SK-N-SH treated with all-trans-retinoic acid at 6 μM for 48 hours (cell line): ENCODE results near the gene RAB14.

Source experiments
- ATAC-seq: fragments of 200-7000 bp; cut with Tn5 transposase; 3 replicates; pipeline ENCODE4 v1.9.1; 2020; ENCODE audit warnings: mild to moderate bottlenecking, moderate library complexity
- ARNTL ChIP-seq: fragments of 450-650 bp; formaldehyde crosslinking; IDR thresholded peaks from 2 replicates; pipeline ENCODE4 v1.5.0; 2020; ENCODE audit warnings: low read depth, mild to moderate bottlenecking, moderate library complexity, borderline replicate concordance
- BACH2 ChIP-seq: fragments of 250-450 bp; sonication (Bioruptor Pico); IDR thresholded peaks from 2 replicates; pipeline ENCODE4 v1.9.0; 2021; ENCODE audit warnings: mild to moderate bottlenecking, borderline replicate concordance
- CREB5 ChIP-seq: fragments of 250-450 bp; sonication (Bioruptor Pico); IDR thresholded peaks from 2 replicates; pipeline ENCODE4 v1.5.1; 2020; ENCODE audit warnings: low read depth, mild to moderate bottlenecking, moderate library complexity
- CSDC2 ChIP-seq: fragments of 250-450 bp; sonication (Bioruptor Pico); IDR thresholded peaks from 2 replicates; pipeline ENCODE4 v1.5.0; 2020; ENCODE audit warnings: mild to moderate bottlenecking, moderate library complexity
- ESRRG ChIP-seq: fragments of 250-450 bp; sonication (Bioruptor Pico); IDR thresholded peaks from 2 replicates; pipeline ENCODE4 v1.6.1; 2021; ENCODE audit warnings: mild to moderate bottlenecking
- GLIS3 ChIP-seq: fragments of 250-450 bp; sonication (Bioruptor Pico); IDR thresholded peaks from 2 replicates; pipeline ENCODE4 v1.5.0; 2020; ENCODE audit warnings: mild to moderate bottlenecking, moderate library complexity
- ISL1 ChIP-seq: fragments of 250-450 bp; sonication (Bioruptor Pico); IDR thresholded peaks from 2 replicates; pipeline ENCODE4 v2.1.2; 2022; ENCODE audit warnings: mild to moderate bottlenecking, moderate library complexity
- OSR1 ChIP-seq: fragments of 250-450 bp; sonication (Bioruptor Pico); IDR thresholded peaks from 2 replicates; pipeline ENCODE4 v1.8.0; 2022; ENCODE audit warnings: moderate library complexity, mild to moderate bottlenecking, inconsistent platforms
- PATZ1 ChIP-seq: fragments of 250-450 bp; sonication (Bioruptor Pico); IDR thresholded peaks from 2 replicates; pipeline ENCODE4 v1.8.0; 2020; ENCODE audit warnings: mild to moderate bottlenecking, moderate library complexity, borderline replicate concordance
- POU6F1 ChIP-seq: fragments of 250-450 bp; sonication (Bioruptor Pico); IDR thresholded peaks from 2 replicates; pipeline ENCODE4 v1.8.0; 2021; ENCODE audit warnings: low read depth, mild to moderate bottlenecking, moderate library complexity, borderline replicate concordance
- PPARA ChIP-seq: fragments of 250-450 bp; sonication (Bioruptor Pico); IDR thresholded peaks from 2 replicates; pipeline ENCODE4 v1.5.0; 2020; ENCODE audit warnings: mild to moderate bottlenecking, borderline replicate concordance
- RARB ChIP-seq: fragments of 250-450 bp; sonication (Bioruptor Pico); IDR thresholded peaks from 2 replicates; pipeline ENCODE4 v1.8.0; 2021; ENCODE audit warnings: mild to moderate bottlenecking, moderate library complexity
- SNAI2 ChIP-seq: fragments of 250-450 bp; sonication (Bioruptor Pico); IDR thresholded peaks from 2 replicates; pipeline ENCODE4 v1.5.0; 2020; ENCODE audit warnings: mild to moderate bottlenecking, moderate library complexity
- TCF4 ChIP-seq: fragments of 250-450 bp; sonication (Bioruptor Pico); IDR thresholded peaks from 2 replicates; pipeline ENCODE4 v1.8.0; 2021; ENCODE audit warnings: mild to moderate bottlenecking, moderate library complexity, borderline replicate concordance
- TOX ChIP-seq: fragments of 250-450 bp; sonication (Bioruptor Pico); IDR thresholded peaks from 2 replicates; pipeline ENCODE4 v1.8.0; 2021; ENCODE audit warnings: mild to moderate bottlenecking, moderate library complexity, borderline replicate concordance
- TSHZ2 ChIP-seq: fragments of 250-450 bp; sonication (Bioruptor Pico); IDR thresholded peaks from 2 replicates; pipeline ENCODE4 v1.5.0; 2020; ENCODE audit warnings: mild to moderate bottlenecking, moderate library complexity
- ZC3H10 ChIP-seq: fragments of 250-450 bp; sonication (Bioruptor Pico); IDR thresholded peaks from 2 replicates; pipeline ENCODE4 v1.5.1; 2021; ENCODE audit warnings: mild to moderate bottlenecking, moderate library complexity
- ZFP3 ChIP-seq: fragments of 250-450 bp; sonication (Bioruptor Pico); IDR thresholded peaks from 2 replicates; pipeline ENCODE4 v1.5.0; 2020; ENCODE audit warnings: mild to moderate bottlenecking, moderate library complexity
- ZFP30 ChIP-seq: fragments of 450-650 bp; formaldehyde crosslinking; IDR thresholded peaks from 2 replicates; pipeline ENCODE4 v1.5.0; 2022; ENCODE audit warnings: mild to moderate bottlenecking, moderate library complexity
- ZNF565 ChIP-seq: fragments of 450-650 bp; formaldehyde crosslinking; conservative IDR thresholded peaks from 2 replicates; pipeline ENCODE4 v1.5.0; 2020; ENCODE audit warnings: low read depth, mild to moderate bottlenecking, moderate library complexity
- ZNF8 ChIP-seq: fragments of 450-650 bp; formaldehyde crosslinking; IDR thresholded peaks from 2 replicates; pipeline ENCODE4 v1.5.0; 2020; ENCODE audit warnings: mild to moderate bottlenecking, moderate library complexity

The RAB14 gene

GRCh38 chr9:121172726-121173487 lies 28.8 kb downstream of the RAB14 start:
- no peak for ATAC-seq
- TF ChIP-seq TOX: no peak
- no peak for TF ChIP-seq TSHZ2 (CRISPR knock-in tag)
- no peak for TF ChIP-seq ZNF565
- no peak for TF ChIP-seq PATZ1 (CRISPR knock-in tag)
- TF ChIP-seq ISL1: no peak
- no peak for TF ChIP-seq ZFP30 (CRISPR knock-in tag)
- no peak for TF ChIP-seq BACH2 (CRISPR knock-in tag)
- no peak for TF ChIP-seq RARB
- TF ChIP-seq OSR1 (CRISPR knock-in tag): no peak

GRCh38 chr9:121171236-121171635 lies 30.4 kb downstream of the RAB14 start:
- TF ChIP-seq GLIS3 (CRISPR knock-in tag) (no peak), ZNF565 (no peak), POU6F1 (CRISPR knock-in tag) (no peak), ZNF8 (CRISPR knock-in tag) (no peak), TCF4 (CRISPR knock-in tag) (no peak), ESRRG (CRISPR knock-in tag) (no peak), PPARA (CRISPR knock-in tag) (no peak), OSR1 (CRISPR knock-in tag) (no peak), CREB5 (CRISPR knock-in tag) (no peak), BACH2 (CRISPR knock-in tag) (no peak)
- no peak for ATAC-seq

GRCh38 chr9:121169094-121169601 lies 32.5 kb downstream of the RAB14 start:
- ATAC-seq: peak; percentile 86

GRCh38 chr9:121168052-121168451 lies 33.6 kb downstream of the RAB14 start:
- ATAC-seq: no peak
- no peak for TF ChIP-seq CSDC2 (CRISPR knock-in tag)
- TF ChIP-seq TCF4 (CRISPR knock-in tag): no peak
- TF ChIP-seq ISL1: no peak
- no peak for TF ChIP-seq ARNTL (CRISPR knock-in tag)
- TF ChIP-seq TOX: no peak
- TF ChIP-seq ZFP3 (CRISPR knock-in tag): no peak
- TF ChIP-seq SNAI2 (CRISPR knock-in tag): no peak
- no peak for TF ChIP-seq RARB
- no peak for TF ChIP-seq ZC3H10

More at GRCh38 chr9:121169094-121169601, 32.5 kb downstream of the RAB14 start:
- TF ChIP-seq ISL1 (no peak), ZC3H10 (no peak), CSDC2 (CRISPR knock-in tag) (no peak)
